RKO (cell line): ENCODE data around the gene CCDC102A.
A peak's percentile ranks its signal among the peaks of the same experiment; 100 is the strongest.

Source experiments
- DNase-seq: peaks from one replicate; pipeline ENCODE4 v3.0.0-alpha.2; 2016; ENCODE audit warnings: low spot score

The CCDC102A gene

DNA sequence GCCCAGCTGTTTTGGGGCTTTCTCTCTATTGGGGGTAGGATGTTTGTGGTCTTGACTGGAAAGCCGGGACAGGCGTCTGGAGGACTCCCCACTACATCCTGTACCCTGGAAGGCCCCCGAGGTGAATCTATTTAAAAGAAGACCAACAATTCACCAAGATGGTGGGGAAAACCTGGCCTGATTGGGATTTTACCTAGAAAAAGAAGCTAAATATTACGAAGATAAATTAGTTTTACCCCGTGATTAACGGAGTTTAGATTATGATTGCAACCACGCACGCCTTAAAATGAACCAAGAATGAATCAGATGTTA lies 779 bp upstream of the CCDC102A start:
- DNase-seq = no peak

DNA sequence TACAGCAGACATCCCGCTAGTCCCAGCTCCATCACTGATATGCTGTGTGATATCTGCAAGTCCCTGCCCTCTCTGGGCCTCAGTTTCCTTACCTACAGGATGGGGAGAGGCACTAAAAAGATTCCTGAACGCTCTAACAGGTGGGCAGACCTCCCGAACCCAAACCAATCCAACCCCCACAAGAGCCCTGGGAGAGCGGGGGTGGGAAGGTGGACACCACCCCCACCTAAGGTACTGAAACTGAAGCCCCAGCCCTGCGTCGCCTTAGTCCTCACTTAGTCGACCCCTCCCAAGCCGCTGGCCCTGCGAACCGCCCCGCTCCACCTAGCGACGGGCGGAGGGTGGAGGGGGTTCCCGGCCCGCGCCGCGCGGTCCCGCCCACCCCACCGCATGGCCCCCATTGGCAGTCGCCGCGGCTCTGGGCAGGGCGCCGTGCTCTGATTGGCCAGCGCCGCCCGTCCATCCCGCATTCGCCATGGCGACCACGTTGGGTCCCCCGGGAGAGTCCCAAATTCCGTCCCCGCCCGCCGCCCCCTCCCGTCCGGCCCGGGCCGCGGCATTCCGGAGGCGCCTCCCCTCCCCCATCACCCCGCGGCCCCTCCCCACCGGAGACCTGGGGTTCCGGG lies 578 bp downstream of the CCDC102A start:
- DNase-seq = peak; percentile 90

DNA sequence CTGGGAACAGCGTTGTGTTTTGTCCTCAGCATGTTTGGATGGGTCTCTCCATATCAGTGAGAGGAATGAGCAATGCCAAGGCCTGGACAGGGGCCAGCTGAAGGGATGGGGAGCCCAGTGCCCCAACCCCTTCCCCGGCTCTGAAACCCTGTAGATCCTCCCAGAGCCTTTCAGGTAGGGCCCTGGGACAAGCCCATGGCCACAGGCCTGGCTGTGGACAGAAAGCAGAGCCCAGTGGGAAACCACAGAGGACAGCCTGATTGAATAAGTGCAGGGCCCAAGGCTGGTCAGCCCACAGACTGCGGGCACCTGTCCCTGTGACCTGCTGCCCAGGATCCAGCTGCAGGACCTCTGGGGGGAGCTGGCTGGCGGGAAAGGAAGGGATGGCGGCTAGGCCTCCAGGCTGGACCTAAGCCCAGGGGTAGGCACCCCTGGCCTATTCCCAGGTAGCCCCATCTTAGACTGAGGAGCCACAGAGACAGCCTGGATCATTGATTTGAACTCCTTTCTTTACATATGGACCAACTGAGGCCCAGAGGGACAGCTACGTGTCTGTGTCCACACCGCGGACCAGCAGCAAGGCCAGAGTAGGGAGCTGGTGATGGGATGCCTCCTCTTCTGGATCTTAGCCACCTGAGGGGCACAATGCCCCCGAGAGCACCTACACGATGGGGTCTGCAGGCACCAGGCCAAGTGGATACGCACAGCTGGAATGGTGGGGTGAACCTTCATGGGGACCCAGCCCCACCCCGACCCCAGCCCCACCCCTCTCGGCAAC lies 1.3 kb downstream of the CCDC102A start:
- no peak for DNase-seq

DNA sequence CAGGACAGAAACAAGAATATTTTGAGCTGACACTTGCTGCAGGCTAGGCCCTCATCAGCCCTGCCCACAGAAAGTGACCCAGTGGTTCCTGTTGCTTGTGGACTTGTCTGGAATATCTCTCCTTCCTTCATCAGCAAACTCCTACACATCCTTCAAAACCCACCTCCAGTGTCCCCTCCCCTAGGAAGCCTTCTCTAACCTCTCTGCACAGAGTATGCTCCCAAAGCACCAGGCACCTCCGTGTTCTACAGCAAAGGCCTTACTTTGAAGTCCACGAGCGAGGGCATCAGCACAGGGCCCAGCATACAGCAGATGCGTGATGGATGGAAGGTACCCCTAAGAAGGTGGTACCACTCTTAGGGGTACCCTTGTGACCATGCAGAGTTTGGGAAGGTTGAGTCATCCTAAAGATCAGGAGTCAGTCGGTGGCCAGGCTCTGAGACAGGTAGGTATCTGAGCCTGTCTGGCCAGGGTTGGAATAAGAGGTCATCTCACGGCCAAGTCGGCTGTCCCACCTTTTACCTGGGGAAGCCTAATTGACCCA lies 2.0 kb downstream of the CCDC102A start:
- no peak for DNase-seq

DNA sequence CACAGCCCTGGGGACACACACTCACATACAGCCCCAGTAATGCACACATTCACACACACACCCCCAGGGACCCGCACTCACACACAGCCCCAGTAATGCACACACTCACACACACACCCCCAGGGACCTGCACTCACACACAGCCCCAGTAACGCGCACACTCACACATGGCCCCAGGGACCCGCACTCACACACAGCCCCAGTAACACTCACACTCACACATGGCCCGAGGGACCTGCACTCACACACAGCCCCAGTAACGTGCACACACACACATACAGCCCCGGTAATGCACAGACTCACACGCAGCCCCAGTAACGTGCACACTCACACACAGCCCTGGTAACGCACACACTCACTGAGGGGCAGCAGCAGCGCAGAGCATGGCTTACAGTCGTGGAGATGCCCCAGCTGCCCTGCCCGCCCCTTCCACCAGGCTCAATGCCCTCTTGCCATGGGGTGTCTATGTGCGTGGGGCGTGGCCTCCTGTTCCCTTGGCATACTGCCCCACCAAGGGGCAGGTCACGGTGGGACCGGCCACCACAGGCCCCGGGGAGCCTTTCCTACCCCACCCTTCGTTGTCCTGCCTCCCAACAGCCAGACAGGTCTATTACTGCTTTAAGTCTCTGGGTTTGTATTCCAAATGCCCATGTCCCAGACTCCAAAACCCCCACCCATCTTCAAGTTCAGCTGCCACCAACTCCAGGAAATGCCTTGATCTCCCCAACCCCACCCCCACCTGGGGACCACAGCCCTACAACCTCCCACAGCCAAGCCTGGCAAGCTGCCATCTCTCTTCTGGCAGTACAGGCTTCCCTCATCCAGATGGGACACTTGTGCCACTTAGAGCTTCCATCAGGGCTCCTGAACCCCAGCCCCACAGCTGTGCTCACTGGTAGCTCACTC lies 2.7 kb downstream of the CCDC102A start:
- DNase-seq = no peak

DNA sequence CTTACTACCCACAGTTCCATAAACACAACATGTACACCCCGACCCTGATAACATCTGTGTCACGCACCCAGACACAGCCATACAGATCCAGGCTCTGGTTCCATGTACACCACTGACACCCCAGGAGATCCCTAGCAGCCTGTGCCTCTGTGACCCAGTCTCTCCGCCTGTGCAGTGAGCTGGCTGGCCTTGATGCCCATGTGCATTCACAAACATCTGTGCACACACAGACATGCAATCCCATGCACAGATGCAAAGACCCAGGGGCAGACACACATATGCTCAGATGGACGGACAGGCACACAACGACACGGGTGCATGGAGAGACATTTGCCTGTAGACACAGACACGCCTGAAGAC lies 4.1 kb downstream of the CCDC102A start:
- no peak for DNase-seq

DNA sequence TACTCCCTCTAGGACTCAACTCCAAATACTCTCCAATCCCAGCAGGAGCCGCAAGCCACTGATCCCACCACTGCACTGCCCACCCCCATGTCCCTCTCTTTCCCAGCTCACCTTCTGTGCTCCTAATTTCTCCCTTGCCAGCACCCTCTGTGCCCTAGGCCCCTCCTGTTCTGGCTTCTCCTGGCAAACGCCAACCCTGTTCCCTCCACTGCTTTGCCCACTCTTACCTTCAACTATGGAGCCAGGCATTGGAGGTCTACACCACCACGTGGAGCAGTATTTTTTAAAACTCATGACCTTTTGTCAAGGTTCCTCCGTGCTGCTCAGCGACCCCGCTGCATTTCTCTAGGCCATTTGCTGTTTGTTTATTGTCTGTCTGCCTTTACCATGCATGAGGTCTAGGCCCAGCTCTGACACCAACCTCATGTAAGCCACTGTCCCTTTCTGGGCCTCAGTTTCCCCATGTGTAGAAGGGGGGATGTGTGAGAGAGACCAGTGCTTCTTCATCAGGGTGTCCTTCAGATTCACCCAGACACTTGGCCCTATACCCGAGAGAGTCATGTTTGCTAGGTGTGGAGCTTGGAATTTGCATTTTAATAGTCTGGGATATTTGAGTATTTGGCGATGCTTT lies 4.6 kb downstream of the CCDC102A start:
- DNase-seq = no peak

DNA sequence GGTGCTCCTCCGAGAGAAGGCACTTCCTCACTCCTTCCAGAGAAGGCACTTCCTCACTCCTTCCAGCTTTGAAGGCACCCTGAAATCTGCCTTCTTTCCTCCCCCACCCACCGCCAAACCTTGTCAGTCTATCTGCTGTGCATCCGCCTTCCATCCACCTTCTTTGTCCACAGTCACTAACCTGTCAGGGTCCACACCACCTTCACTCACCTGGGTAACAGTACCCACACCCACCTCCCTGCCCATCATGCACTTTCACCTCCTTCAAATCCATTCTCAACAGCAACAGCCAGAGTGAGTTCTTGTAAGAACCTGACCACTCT lies 5.2 kb downstream of the CCDC102A start:
- no peak for DNase-seq

DNA sequence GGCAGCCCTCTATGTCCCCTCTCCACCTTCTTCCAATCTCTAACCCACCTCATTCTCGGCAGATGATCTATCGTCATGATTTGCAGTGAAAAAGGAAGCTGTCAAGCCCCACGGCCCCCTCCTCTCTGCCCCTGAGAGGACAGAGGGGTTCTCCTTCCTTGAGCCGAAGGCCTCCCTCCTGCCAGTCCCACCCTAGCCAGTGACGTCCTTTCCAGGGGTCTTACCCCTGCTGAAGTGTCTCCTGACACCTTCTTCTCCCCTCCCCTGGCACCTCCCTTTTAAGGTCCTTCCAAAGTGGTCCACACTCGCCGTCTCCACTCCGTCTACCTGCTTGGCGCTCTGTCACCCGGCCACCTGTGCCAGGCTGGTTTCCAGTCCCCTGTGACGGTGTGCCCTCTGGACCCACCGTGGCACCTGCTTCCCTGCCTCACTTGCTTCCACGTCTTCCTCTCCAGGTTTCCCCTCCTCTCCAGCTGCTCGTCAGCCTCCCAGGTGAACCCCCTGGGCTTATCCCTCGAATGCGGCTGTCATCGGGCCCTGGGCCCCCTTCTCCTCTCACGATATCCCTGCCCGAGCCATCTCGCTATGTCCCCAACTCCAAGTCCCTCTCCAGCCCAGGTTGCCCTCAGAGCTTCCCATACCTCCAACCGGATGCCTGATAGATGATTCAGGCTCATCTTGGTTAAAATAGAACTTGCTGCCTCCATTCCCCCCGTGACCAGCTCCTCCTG lies 5.7 kb downstream of the CCDC102A start:
- no peak for DNase-seq

DNA sequence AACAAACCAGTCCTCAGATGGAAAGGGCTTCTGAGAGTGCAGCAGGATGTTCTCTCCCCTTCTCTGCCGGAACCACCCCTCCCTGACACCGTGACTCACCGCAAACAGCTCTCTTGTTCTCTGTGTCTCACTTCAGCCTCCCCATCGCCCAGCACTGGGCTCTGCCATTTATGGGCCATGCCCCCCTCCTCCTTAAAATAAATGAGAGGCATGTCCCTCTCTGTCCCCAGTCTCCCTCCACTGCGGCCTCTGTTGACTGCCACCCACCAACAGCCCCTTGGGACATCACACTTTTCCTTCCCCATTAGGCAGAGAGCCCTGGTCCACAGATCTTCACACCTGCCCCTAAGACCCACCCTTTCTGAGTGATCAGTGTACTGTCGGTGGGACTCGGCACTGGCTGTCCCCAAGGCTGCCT lies 6.3 kb downstream of the CCDC102A start:
- DNase-seq = peak; percentile 85

- peak; percentile 37 for DNase-seq
Observed at GRCh38 chr16:57529391-57530103, 6.8 kb downstream of the CCDC102A start.

- DNase-seq = peak; percentile 35
Observed at GRCh38 chr16:57528499-57529390, 7.6 kb downstream of the CCDC102A start.

GRCh38 chr16:57527610-57528360 lies 8.6 kb downstream of the CCDC102A start:
- no peak for DNase-seq

- no peak for DNase-seq
Observed at GRCh38 chr16:57527027-57527426, 9.3 kb downstream of the CCDC102A start.

DNA sequence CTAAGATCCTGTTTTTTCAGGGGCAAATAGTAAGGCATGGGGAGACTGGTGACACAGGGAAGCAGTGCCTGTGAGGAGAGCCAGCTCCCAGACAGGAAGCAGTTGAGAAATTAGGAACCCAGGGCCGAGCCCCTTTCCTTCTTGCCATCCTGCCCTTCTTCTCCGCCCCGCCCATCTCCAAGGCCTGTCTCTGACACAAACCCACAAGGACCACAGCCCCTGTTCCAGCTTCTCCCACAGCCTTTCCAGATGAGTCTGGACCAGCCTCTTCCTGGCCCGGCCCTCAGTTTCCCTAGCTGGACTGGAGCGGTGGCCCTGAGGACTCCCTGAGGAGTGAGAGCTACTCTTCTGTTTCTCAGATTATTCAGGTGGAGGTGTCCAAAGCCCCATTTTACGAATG lies 9.9 kb downstream of the CCDC102A start:
- DNase-seq = no peak

- DNase-seq = no peak
Observed at GRCh38 chr16:57525761-57526160, 10.6 kb downstream of the CCDC102A start.

- DNase-seq = no peak
Observed at GRCh38 chr16:57522960-57523359, 13.4 kb downstream of the CCDC102A start.

GRCh38 chr16:57519796-57520360 lies 16.5 kb downstream of the CCDC102A start:
- peak; percentile 61 for DNase-seq

- DNase-seq = no peak
Observed at GRCh38 chr16:57518922-57519321, 17.4 kb downstream of the CCDC102A start.
